ENCODE data around the gene ADAMTSL4. TPM values are rescaled to one million over a fixed set of nuclear protein-coding genes. Genes with fewer than 3 reads are reported as not detected.
"Not testable (repeated sequence)": the region's sequence is repeated elsewhere in the genome, so short reads cannot be mapped to it uniquely, and the experiment has no call there.

Gene ADAMTSL4
- total and polyA plus RNA-seq, 4 donors = 8.8 to 98.0 (median 72.4) TPM

DNA sequence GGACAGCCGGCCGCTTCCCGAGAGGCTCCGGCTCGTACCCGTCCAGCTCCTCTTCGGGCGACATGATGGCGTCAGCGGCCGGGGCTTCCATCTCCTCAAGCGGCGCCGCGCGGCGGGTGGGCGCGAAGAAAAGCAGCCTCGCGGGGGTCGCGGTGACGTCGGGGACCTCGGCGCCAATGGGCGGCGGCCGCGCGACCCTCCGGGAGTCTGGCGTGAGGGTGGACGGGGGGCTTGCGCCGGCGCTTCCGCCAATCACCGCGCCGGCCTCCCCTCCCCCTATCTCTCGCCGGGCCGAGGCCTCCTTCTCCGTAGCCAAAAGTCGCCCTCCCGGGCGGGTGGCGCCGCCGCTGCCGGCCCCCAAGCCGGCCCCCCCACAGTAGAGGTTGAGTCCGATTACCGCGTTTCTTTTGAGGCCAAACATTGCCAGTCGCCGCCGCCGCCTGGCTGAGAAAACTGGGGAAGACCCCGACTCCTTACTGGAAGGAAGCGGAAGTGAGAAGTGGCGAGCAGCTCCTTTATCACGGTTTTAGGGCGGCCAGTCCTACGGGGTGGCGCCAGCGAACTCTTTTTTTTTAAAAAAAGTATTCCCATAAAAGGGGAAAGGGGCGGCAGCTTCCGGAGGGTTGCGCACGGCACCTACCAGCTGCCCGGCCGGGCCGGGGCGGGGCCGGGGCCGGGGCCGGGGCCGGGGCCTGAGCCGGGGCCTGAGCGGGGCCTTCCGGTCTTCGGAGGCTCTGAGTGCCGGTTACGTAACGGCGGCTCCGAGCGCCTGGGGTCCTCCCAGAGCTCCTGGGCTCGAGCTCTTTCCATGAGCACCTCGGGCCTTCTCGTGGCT lies 30.1 kb downstream of the ADAMTSL4 start, which contains the start of gene MCL1:
Gene MCL1, minus strand, starts transcription at position 501 of the 835 bp plus-strand sequence. Its CDS starts 80 bp downstream, at position 421.
- ATAC-seq (ENCODE audit: low FRiP score) (peak; percentile 93), DNase-seq (peak; percentile 95 to 96)
- no peaks in the 10 kb centered on the region for H3K9me3 ChIP-seq (ENCODE audit: control insufficient read depth, low read length)
- H3K27ac ChIP-seq (ENCODE audit: low read depth in 1 of 2, low read length in 2 of 2) = peak within 1 kb of the TSS; percentile 90 to 99
- H3K4me1 ChIP-seq (ENCODE audit: control insufficient read depth in 1 of 2, insufficient read depth in 2 of 2, low read length in 2 of 2) = no peaks in the 10 kb centered on the region
- intact Hi-C loops (cut with DNase I) = loop anchor here (2.0 kb wide), 1 partner anchor 33 kb away; no protein-coding TSS in a partner anchor
- 0 to 1% methylated on average over 61 to 94 of the region's 94 CpGs for WGBS, 2 donors
- H3K4me3 ChIP-seq (ENCODE audit: low read length in 2 of 2) = peak within 1 kb of the TSS; percentile 94 to 95
- H3K27me3 ChIP-seq (ENCODE audit: control insufficient read depth in 1 of 2, insufficient read depth in 2 of 2, low read length in 1 of 2) = no peaks in the 10 kb centered on the region
- H3K36me3 ChIP-seq (ENCODE audit: control insufficient read depth in 1 of 2, insufficient read depth in 2 of 2, low read length in 1 of 2) = peaks cover 4 to 8% of the 10 kb centered on the region in 2 donors

DNA sequence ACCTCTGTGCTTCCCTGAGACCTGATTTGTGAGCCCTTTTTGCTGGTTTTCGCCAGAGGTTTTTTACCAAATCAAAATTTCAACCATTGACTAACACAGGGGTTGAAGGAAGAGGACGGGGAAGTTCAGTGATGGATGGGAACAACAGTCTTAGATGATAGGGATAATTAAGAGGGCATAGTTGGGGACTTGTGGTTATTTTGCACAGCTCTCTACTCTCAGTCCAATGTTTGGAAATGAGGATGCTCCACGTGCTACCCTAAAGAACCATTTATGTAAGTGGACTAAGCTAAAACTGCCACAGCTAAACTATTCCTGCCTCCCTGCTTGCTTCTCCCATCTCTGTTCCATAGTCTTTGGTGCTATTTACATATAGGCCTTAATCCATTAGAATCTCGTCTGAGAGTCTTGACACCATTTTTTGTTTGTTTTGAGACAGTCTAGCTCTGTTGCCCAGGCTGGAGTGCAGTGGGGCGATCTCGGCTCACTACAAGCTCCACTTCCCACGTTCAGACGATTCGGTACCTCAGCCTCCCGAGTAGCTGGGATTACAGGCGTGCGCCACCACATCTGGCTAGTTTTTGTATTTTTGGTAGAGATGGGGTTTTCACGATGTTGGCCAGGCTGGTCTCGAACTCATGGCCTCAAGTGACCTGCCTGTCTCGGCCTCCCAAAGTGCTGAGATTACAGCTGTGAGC lies 30.9 kb downstream of the ADAMTSL4 start:
- peaks cover 4 to 6% of the 10 kb centered on the region in 2 donors for H3K36me3 ChIP-seq (ENCODE audit: control insufficient read depth in 1 of 2, insufficient read depth in 2 of 2, low read length in 1 of 2)
- DNase-seq (no peak), ATAC-seq (ENCODE audit: low FRiP score) (no peak)
- H3K9me3 ChIP-seq (ENCODE audit: control insufficient read depth, low read length) = no peaks in the 10 kb centered on the region
- intact Hi-C loops (cut with DNase I) = loop anchor here (2.0 kb wide), 1 partner anchor 33 kb away; no protein-coding TSS in a partner anchor
- peak overlapping the region; percentile 45 to 87 for H3K4me3 ChIP-seq (ENCODE audit: low read length in 2 of 2)
- H3K27ac ChIP-seq (ENCODE audit: low read depth in 1 of 2, low read length in 2 of 2) = peak overlapping the region; percentile 80 to 98
- H3K4me1 ChIP-seq (ENCODE audit: control insufficient read depth in 1 of 2, insufficient read depth in 2 of 2, low read length in 2 of 2) = no peaks in the 10 kb centered on the region
- 59 to 65% methylated on average over 15 of the region's 15 CpGs for WGBS, 2 donors
- no peaks in the 10 kb centered on the region for H3K27me3 ChIP-seq (ENCODE audit: control insufficient read depth in 1 of 2, insufficient read depth in 2 of 2, low read length in 1 of 2)

DNA sequence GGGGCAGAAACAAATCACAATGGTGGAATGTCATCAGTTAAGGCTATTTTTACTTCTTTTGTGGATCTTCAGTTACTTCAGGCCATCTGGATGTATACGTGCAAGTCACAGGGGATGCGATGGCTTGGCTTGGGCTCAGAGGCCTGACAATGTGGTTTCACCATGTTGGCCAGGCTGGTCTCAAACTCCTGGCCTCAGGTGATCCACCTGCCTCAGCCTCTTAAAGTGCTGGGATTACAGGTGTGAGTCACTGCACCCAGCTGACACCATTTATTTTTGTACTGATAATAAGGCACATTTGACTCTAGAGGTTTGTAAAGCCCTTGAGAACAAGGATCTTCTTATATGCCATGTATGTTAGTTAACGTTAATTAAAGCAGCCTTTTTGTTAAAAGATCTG lies 31.8 kb downstream of the ADAMTSL4 start:
- DNase-seq; ATAC-seq (ENCODE audit: low FRiP score); H3K4me1 ChIP-seq (ENCODE audit: control insufficient read depth in 1 of 2, insufficient read depth in 2 of 2, low read length in 2 of 2); H3K36me3 ChIP-seq (ENCODE audit: control insufficient read depth in 1 of 2, insufficient read depth in 2 of 2, low read length in 1 of 2); intact Hi-C loops (cut with DNase I); H3K27me3 ChIP-seq (ENCODE audit: control insufficient read depth in 1 of 2, insufficient read depth in 2 of 2, low read length in 1 of 2); H3K9me3 ChIP-seq (ENCODE audit: control insufficient read depth, low read length); H3K4me3 ChIP-seq (ENCODE audit: low read length in 2 of 2); H3K27ac ChIP-seq (ENCODE audit: low read depth in 1 of 2, low read length in 2 of 2): not testable (repeated sequence)
- 90 to 96% methylated on average over 3 of the region's 3 CpGs for WGBS, 2 donors

DNA sequence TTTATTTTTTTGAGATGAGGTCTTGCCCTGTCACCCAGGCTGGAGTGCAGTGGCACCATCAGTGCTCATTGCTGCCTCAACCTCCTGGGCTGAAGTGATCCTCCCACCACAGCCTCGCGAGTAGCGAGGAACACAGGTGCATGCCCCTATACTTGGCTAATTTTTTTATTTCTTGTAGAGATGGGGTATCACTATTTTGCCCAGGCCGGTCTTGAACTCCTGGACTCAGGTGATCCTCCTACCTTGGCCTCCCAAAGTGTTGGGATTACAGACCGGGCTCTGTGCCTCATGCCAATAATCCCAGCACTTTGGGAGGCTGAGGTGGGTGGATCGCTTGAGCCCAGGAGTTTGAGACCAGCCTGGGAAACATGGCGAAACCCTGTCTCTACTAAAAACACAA lies 32.2 kb downstream of the ADAMTSL4 start:
- H3K4me1 ChIP-seq (ENCODE audit: control insufficient read depth in 1 of 2, insufficient read depth in 2 of 2, low read length in 2 of 2); ATAC-seq (ENCODE audit: low FRiP score); DNase-seq; H3K27me3 ChIP-seq (ENCODE audit: control insufficient read depth in 1 of 2, insufficient read depth in 2 of 2, low read length in 1 of 2); H3K36me3 ChIP-seq (ENCODE audit: control insufficient read depth in 1 of 2, insufficient read depth in 2 of 2, low read length in 1 of 2); H3K4me3 ChIP-seq (ENCODE audit: low read length in 2 of 2); H3K9me3 ChIP-seq (ENCODE audit: control insufficient read depth, low read length); H3K27ac ChIP-seq (ENCODE audit: low read depth in 1 of 2, low read length in 2 of 2); intact Hi-C loops (cut with DNase I): not testable (repeated sequence)
- WGBS, 2 donors = 97 to 98% methylated on average over 7 of the region's 7 CpGs

DNA sequence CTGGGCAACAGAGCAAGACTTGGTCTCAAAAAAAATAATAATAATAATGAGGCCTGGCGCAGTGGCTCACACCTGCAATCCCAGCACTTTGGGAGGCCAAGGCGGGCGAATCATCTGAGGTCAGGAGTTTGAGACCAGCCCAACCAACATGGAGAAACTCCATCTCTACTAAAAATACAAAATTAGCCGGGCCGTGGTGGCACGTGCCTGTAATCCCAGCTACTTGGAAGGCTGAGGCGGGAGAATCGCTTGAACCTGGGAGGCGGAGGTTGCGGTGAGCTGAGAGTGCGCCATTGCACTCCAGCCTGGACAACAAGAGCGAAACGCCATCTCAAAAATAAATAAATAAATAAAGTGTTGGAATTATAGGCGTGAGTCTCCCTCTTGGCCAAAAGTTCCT lies 32.8 kb downstream of the ADAMTSL4 start:
- H3K9me3 ChIP-seq (ENCODE audit: control insufficient read depth, low read length); H3K27ac ChIP-seq (ENCODE audit: low read depth in 1 of 2, low read length in 2 of 2); DNase-seq; intact Hi-C loops (cut with DNase I); H3K4me3 ChIP-seq (ENCODE audit: low read length in 2 of 2); H3K36me3 ChIP-seq (ENCODE audit: control insufficient read depth in 1 of 2, insufficient read depth in 2 of 2, low read length in 1 of 2); ATAC-seq (ENCODE audit: low FRiP score); H3K4me1 ChIP-seq (ENCODE audit: control insufficient read depth in 1 of 2, insufficient read depth in 2 of 2, low read length in 2 of 2); H3K27me3 ChIP-seq (ENCODE audit: control insufficient read depth in 1 of 2, insufficient read depth in 2 of 2, low read length in 1 of 2): not testable (repeated sequence)
- 97 to 99% methylated on average over 14 of the region's 14 CpGs for WGBS, 2 donors

DNA sequence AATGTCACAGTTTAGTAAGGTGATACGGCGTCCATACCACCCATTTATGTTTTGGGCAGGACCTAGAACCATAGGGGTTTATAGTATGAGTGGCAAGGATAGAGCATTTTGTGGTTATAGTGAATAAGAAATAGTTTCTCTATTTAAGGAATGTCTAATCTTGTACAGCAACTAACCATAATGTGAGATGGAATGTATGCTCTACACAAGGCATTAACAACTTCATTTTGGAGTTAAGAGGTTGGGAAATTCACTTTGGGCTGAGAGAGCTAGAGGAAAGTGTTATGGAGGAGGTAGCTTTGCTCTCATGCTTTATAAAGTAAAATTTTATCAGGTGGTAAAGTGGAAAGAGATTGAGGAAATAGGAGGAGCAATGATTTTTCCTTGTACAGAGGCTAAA lies 33.2 kb downstream of the ADAMTSL4 start:
- Histone ChIP-seq H3K4me1 (ENCODE audit: control insufficient read depth in 1 of 2, insufficient read depth in 2 of 2, low read length in 2 of 2) (no peaks in the 10 kb centered on the region), H3K9me3 (ENCODE audit: control insufficient read depth, low read length) (no peaks in the 10 kb centered on the region), H3K4me3 (ENCODE audit: low read length in 2 of 2) (no peak overlapping the region), H3K27ac (ENCODE audit: low read depth in 1 of 2, low read length in 2 of 2) (no peak overlapping the region), H3K27me3 (ENCODE audit: control insufficient read depth in 1 of 2, insufficient read depth in 2 of 2, low read length in 1 of 2) (no peaks in the 10 kb centered on the region), H3K36me3 (ENCODE audit: control insufficient read depth in 1 of 2, insufficient read depth in 2 of 2, low read length in 1 of 2) (no peaks in the 10 kb centered on the region)
- intact Hi-C loops (cut with DNase I) = no loop called here
- ATAC-seq (ENCODE audit: low FRiP score) = no peak
- 94% methylated on average over 2 of the region's 2 CpGs for whole genome bisulfite sequencing, 2 donors
- DNase-seq = no peak

DNA sequence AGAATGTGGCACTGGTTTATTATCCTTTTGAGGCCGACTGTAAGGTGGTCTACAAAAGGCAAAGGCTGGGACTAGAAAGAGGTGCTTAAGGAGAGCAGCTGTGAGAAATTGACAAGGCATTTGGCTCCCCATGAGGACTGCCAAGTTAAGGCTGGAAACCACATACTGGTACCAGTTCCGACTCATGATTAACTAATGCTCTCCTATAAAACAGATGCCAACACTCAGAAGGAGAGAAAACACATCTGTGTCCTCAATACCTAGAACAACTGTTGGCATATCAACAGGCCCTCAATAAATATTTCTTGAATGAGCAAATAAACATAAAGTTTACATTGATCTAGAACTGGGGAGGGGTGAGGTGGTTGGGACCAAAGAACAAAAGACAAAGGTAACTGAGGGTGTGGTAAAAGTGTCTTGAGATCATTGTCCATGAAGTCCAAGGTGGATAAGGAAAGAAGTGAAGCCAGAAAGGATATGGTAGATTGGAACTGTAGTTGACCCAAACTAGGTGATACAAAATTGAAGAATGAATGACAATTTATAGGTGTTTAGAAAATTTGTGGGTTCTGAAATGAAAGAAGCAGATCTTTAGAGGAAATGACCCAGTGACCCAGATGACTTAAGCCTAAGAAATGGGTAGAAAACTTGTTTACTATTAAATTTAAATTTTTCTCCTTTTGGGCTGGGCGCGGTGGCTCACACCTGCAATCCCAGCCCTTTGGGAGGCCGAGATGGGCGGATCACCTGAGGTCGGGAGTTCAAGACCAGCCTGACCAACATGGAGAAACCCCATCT lies 47.1 kb downstream of the ADAMTSL4 start:
- ATAC-seq (ENCODE audit: low FRiP score) = no peak
- no peak overlapping the region for H3K27ac ChIP-seq (ENCODE audit: low read depth in 1 of 2, low read length in 2 of 2)
- H3K4me1 ChIP-seq (ENCODE audit: control insufficient read depth in 1 of 2, insufficient read depth in 2 of 2, low read length in 2 of 2) = no peaks in the 10 kb centered on the region
- intact Hi-C loops (cut with DNase I) = no loop called here
- no peak for DNase-seq
- no peaks in the 10 kb centered on the region for H3K27me3 ChIP-seq (ENCODE audit: control insufficient read depth in 1 of 2, insufficient read depth in 2 of 2, low read length in 1 of 2)
- H3K36me3 ChIP-seq (ENCODE audit: control insufficient read depth in 1 of 2, insufficient read depth in 2 of 2, low read length in 1 of 2) = no peaks in the 10 kb centered on the region
- 94% methylated on average over 7 of the region's 7 CpGs for WGBS, 2 donors
- no peaks in the 10 kb centered on the region for H3K9me3 ChIP-seq (ENCODE audit: control insufficient read depth, low read length)
- H3K4me3 ChIP-seq (ENCODE audit: low read length in 2 of 2) = no peak overlapping the region

DNA sequence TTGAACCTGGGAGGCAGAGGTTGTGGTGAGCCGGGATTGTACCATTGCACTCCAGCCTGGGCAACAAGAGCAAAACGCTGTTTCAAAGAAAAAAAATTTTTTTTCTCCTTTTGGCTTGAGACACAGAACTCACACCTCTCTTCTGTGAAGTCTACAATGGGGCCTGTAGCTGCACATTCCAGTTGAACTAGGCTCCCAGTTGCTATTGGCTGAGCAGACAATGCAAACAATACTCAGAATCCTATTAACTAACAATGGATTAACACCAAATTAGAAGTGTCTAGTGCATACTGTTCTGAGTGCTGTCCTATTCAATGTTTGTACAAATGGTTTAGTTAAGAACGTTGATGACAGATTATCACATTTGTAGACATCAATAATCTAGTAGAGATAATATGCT lies 47.8 kb downstream of the ADAMTSL4 start:
- intact Hi-C loops (cut with DNase I) = no loop called here
- WGBS, 2 donors = 68 to 76% methylated on average over 3 of the region's 3 CpGs
- no peak for ATAC-seq (ENCODE audit: low FRiP score)

More for the DNA sequence above, 47.8 kb downstream of the ADAMTSL4 start:
- no peaks in the 10 kb centered on the region for H3K4me1 ChIP-seq (ENCODE audit: control insufficient read depth in 1 of 2, insufficient read depth in 2 of 2, low read length in 2 of 2)
- no peaks in the 10 kb centered on the region for H3K36me3 ChIP-seq (ENCODE audit: control insufficient read depth in 1 of 2, insufficient read depth in 2 of 2, low read length in 1 of 2)
- H3K9me3 ChIP-seq (ENCODE audit: control insufficient read depth, low read length) = no peaks in the 10 kb centered on the region
- no peaks in the 10 kb centered on the region for H3K27me3 ChIP-seq (ENCODE audit: control insufficient read depth in 1 of 2, insufficient read depth in 2 of 2, low read length in 1 of 2)
- H3K4me3 ChIP-seq (ENCODE audit: low read length in 2 of 2) = no peak overlapping the region
- H3K27ac ChIP-seq (ENCODE audit: low read depth in 1 of 2, low read length in 2 of 2) = no peak overlapping the region
- no peak for DNase-seq

All from aorta (tissue), 5 donors.